ENCODE measurements around the gene FMC1. TPM values are rescaled to one million over a fixed set of nuclear protein-coding genes. Genes with fewer than 3 reads are reported as not detected.
A peak's percentile ranks its signal among the peaks of the same experiment; 100 is the strongest.
"Not testable (repeated sequence)": the region's sequence is repeated elsewhere in the genome, so short reads cannot be mapped to it uniquely, and the experiment has no call there.

The FMC1 gene
- total RNA-seq, 1 experiment from 2014 or later = 13.6 TPM

DNA sequence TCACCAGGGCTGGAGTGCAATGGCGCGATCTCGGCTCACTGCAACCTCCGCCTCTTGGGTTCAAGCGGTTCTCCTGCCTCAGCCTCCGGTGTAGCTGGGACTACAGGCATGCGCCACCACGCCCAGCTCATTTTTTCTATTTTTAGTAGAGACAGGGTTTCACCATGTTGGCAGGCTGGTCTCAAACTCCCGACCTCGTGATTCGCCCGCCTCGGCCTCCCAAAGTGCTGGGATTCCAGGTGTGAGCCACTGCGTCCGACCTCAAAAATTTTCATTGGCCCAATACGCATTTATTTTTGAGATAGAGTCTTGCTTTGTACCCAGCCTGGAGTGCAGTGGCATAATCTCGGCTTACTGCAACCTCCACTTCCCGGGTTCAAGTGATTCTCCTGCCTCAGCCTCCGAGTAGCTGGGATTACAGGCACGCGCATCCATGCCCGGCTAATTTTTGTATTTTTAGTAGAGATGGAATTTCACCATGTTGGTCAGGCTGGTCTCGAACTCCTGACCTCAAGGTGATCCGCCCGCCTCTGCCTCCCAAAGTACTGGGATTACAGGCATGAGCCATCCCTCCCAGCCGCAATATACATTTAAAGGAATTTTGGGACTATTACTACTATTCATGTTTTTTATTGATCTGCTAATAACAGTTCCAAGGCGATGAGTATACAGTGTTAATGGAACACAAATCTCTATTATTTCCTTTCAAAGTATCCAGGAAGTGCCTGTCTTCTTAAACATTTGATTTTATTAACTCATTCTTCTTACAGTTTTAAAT lies 16.8 kb downstream of the FMC1 start:
- Histone ChIP-seq H3K36me3 (peaks cover 13% of the 10 kb centered on the region), H3K4me3 (peak overlapping the region; percentile 72), H3K27ac (peak overlapping the region; percentile 95)
- not testable (repeated sequence) for H3K27me3 ChIP-seq (replicated peaks); DNase-seq (ENCODE audit: low read depth in 1 of 2, low spot score in 2 of 2); H3K4me1 ChIP-seq (replicated peaks); H3K9me3 ChIP-seq (replicated peaks)

DNA sequence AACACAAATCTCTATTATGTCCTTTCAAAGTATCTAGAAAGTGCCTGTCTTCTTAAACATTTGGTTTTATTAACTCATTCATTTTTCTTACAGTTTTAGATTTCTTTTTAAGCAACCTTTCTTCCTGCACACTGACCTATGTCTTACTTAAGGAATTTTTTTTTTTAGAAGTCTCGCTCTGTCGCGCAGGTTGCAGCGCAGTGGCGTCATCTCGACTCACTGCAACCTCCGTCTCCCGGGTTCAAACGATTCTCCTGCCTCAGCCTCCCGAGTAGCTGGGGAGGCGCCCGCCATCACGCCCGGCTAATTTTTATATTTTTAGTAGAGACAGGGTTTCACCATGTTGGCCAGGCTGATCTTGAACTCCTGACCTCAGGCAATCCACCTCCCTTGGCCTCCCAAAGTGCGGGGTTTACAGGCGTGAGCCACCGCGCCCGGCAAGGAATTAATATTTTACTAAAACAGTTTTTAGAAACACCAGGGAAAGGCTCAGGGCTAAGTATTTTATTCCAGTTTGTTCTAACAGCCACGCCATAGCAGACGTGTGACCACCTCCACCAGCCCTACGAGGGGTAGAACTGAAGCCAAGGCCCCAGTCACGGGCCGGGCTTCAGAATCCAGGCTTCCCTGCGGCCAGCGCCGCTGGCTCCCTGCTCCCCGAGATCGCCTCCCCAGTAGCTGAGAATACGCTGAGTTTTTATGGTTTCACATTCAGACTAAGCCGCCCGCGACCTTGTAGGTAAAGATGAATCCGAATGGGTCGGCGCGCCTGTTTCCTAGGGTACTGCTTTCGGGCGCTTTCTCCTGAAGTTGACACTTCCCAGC lies 17.6 kb downstream of the FMC1 start:
- Histone ChIP-seq H3K4me1 (replicated peaks) (peaks cover 4% of the 10 kb centered on the region; the same call in 1 of the 2 replicates), H3K27me3 (replicated peaks) (no peaks in the 10 kb centered on the region), H3K4me3 (peak overlapping the region; percentile 72), H3K27ac (peak overlapping the region; percentile 95), H3K9me3 (replicated peaks) (no peaks in the 10 kb centered on the region), H3K36me3 (peaks cover 18% of the 10 kb centered on the region)
- DNase-seq (ENCODE audit: low read depth in 1 of 2, low spot score in 2 of 2) = peak in 1 of 2 experiments; percentile 38

DNA sequence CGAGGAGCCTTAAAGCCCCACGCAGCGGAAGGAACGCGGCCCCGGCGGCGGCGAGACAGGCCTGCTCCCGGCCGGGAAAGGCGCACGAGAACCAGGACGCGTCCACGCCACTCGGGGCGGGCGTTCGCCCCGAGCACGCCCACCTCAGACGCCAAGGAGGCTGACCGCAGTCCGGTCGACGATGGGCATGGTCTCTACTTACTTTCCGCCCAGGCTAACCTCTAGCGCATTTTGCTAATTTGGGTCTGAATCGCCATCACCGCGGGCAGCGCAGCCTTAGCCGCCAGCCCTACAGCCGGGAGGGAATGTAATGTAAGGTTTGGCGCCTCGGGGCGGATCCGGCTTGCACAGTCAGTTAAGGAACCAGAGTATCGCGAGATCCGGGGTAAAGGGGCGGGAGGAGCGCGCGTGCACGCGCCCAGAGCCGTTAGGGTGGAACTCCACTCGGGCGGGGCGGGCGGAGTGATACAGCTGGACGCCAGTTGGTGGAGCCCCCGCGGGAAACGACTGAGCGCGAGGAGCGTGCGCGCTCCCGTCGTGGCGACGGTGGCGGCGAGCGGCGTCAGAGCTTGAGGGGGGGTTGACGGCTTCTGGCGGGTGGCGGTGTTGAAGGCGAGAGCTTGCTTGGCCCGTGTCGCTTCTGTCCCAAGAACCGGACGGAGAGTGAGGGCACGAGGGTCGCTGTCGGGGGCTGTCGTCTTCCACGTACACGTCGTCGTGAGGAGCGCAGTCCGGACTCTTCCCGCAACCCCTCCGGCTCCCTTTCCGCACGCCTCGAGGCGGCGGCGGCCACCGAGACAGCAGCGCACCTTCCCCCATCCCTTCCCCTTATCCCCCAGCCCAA lies 18.5 kb downstream of the FMC1 start, which contains the start of gene LUC7L2:
Gene LUC7L2, plus strand, starts transcription at position 529 of the 844 bp plus-strand sequence. CDS start 368 bp downstream, outside the sequence.
- peak within 1 kb of the TSS; percentile 72 for H3K4me3 ChIP-seq
- H3K27ac ChIP-seq = peak within 1 kb of the TSS; percentile 95
- no peaks in the 10 kb centered on the region for H3K9me3 ChIP-seq (replicated peaks)
- DNase-seq (ENCODE audit: low read depth in 1 of 2, low spot score in 2 of 2) = peak; percentile 98 to 99
- H3K4me1 ChIP-seq (replicated peaks) = peaks cover 4% of the 10 kb centered on the region; the same call in 1 of the 2 replicates
- no peaks in the 10 kb centered on the region for H3K27me3 ChIP-seq (replicated peaks)
- peaks cover 24% of the 10 kb centered on the region for H3K36me3 ChIP-seq

DNA sequence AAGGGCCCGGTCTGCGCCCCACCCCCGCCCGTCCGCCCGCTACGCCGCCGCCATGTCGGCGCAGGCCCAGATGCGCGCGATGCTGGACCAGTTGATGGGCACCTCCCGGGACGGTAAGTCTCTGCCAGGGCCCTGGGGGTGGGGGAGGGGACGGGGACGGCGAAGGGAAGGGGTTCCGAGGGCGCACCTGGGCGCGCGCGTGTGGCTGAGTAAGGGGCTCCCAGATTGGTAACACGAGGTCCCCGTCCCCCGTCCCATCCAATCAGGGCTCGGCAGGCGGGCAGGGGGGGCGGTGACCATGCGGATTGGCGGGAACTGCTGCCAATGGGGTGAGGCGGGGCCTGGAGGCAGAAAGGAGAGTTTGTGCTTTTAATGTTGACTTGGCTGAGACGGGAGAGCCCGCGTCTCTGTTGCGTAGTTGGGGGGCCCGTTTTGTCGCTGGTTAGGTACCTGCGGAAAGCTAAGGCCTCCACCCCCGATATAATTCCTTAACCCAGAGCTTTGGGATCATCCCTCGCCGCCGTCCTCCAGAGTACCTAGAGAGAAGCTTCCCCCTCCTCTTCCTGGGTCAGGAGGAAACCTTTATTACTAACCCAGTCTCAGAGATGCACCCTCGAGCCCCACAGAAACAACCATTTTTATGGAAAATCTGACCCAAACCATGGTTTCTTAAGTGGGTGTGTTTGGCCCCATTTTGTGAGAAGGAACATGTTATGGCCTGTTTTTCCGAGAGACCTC lies 19.2 kb downstream of the FMC1 start:
- H3K9me3 ChIP-seq (replicated peaks) = no peaks in the 10 kb centered on the region
- peak; percentile 95 to 96 for DNase-seq (ENCODE audit: low read depth in 1 of 2, low spot score in 2 of 2)

DNA sequence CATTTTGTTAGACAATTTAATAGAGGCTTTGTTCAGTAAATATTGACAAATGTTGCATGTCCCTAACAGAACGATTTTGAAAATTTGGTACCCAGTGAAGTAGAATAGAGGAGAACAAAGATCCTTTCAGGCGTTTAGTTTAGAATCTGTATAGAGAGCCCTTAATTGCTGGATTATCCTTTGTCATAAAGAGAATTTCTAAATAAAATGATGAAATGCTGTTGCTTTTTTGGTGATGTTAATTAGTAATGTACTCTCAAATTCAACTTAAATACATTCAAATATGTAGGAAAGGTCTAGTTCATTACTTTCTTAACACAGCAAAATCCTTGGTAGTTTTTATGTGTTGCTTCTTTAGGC lies 19.8 kb downstream of the FMC1 start:
- no peak for DNase-seq (ENCODE audit: low read depth in 1 of 2, low spot score in 2 of 2)
- peak overlapping the region; percentile 95 for H3K27ac ChIP-seq
- H3K4me1 ChIP-seq (replicated peaks) = peaks cover 4% of the 10 kb centered on the region; the same call in 1 of the 2 replicates
- no peaks in the 10 kb centered on the region for H3K27me3 ChIP-seq (replicated peaks)
- peak overlapping the region; percentile 72 for H3K4me3 ChIP-seq
- peaks cover 36% of the 10 kb centered on the region for H3K36me3 ChIP-seq
- no peaks in the 10 kb centered on the region for H3K9me3 ChIP-seq (replicated peaks)

More for the DNA sequence above, 19.2 kb downstream of the FMC1 start:
- peak overlapping the region; percentile 72 for H3K4me3 ChIP-seq
- H3K4me1 ChIP-seq (replicated peaks) = peaks cover 4% of the 10 kb centered on the region; the same call in 1 of the 2 replicates
- peak overlapping the region; percentile 95 for H3K27ac ChIP-seq
- peaks cover 30% of the 10 kb centered on the region for H3K36me3 ChIP-seq
- no peaks in the 10 kb centered on the region for H3K27me3 ChIP-seq (replicated peaks)

DNA sequence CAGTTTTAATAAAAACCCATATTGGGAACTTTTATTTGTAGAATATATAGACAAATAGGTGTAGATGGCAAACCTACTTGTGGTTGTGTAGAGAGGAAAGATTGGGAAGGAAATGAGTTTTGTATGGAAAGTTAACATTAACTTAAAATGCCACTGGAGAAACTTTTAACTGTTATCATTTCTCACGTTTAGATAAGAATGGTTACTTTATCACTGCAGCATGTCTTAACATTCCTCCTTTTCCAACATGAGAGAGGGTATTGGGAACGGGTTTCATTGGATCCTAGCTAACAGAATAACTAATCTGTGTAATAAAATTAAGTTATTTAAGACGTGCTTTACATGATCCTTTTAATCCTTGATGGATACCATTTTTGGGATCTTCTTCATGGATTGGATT lies 20.4 kb downstream of the FMC1 start:
- DNase-seq (ENCODE audit: low read depth in 1 of 2, low spot score in 2 of 2) = no peak
- Histone ChIP-seq H3K36me3 (peaks cover 42% of the 10 kb centered on the region), H3K4me1 (replicated peaks) (peaks cover 4% of the 10 kb centered on the region; the same call in 1 of the 2 replicates), H3K4me3 (peak overlapping the region; percentile 72), H3K27me3 (replicated peaks) (no peaks in the 10 kb centered on the region), H3K9me3 (replicated peaks) (no peaks in the 10 kb centered on the region), H3K27ac (peak overlapping the region; percentile 95; the same call in 1 of the 2 replicates)

DNA sequence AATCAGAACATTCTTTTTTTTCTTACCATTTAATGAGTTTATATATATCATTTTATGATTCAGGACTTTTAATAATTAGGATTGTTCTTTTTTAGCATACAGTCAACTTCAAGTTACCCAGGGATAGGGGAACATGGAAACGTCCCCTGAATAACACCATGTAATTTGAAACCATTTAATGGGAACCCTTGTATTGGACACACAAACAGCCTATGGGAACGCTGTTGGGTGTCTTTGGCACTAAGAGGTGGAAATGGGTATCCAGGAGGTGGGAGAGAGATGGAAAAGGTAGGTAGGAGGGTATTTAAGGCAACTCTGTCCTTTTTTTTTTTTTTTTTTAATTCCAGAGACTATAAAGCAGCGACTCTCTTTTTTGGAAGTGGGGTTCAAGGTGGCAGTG lies 21.2 kb downstream of the FMC1 start:
- Histone ChIP-seq H3K4me1 (replicated peaks) (peaks cover 4% of the 10 kb centered on the region; the same call in 1 of the 2 replicates), H3K27me3 (replicated peaks) (no peaks in the 10 kb centered on the region), H3K27ac (no peak overlapping the region), H3K36me3 (peaks cover 44% of the 10 kb centered on the region), H3K9me3 (replicated peaks) (no peaks in the 10 kb centered on the region), H3K4me3 (no peak overlapping the region)
- no peak for DNase-seq (ENCODE audit: low read depth in 1 of 2, low spot score in 2 of 2)

DNA sequence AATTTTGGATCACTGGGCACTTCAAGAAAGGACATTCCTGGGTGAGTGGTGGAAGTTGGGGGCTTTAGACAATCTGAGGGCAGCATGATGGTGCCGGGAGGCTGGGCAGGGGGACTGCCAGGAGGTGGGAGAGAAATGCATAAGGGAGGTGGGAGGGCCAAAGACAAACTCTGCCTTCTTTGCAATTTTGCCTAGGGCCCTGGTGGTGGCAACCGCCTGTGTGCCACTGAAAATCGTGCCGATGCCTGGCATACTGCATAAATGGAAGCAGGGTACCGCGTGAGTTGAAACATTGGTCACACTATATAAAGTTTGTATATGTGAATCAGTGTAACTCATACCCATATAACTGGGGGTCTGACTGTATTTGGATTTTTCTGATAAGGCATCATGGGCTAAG lies 21.8 kb downstream of the FMC1 start:
- Histone ChIP-seq H3K36me3 (peaks cover 50% of the 10 kb centered on the region), H3K4me3 (no peak overlapping the region), H3K27ac (no peak overlapping the region), H3K9me3 (replicated peaks) (no peaks in the 10 kb centered on the region), H3K27me3 (replicated peaks) (no peaks in the 10 kb centered on the region), H3K4me1 (replicated peaks) (peaks cover 4% of the 10 kb centered on the region; the same call in 1 of the 2 replicates)
- DNase-seq (ENCODE audit: low read depth in 1 of 2, low spot score in 2 of 2) = no peak

DNA sequence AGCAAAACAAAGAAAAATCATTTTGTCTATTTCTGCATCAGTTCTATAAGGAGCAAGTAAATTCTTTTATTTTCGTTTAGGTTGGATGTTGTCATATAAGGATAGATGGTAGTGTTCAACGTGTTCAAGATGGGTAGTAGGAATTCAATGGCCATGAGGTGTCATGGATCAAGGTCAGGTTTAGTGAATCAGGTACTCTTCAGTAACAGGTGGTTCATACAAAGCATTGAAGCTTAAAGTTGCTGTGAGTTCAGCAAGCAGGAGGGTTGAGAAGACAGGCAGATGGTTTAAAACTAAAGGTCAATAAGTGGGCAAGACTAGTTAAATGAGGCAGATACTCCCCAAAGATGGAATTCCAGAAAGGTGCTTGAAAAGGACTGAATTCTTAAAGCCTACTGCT lies 24.2 kb downstream of the FMC1 start:
- Histone ChIP-seq H3K4me3 (no peak overlapping the region), H3K27ac (no peak overlapping the region), H3K9me3 (replicated peaks) (no peaks in the 10 kb centered on the region), H3K27me3 (replicated peaks) (no peaks in the 10 kb centered on the region), H3K36me3 (peaks cover 61% of the 10 kb centered on the region), H3K4me1 (replicated peaks) (peaks cover 4% of the 10 kb centered on the region; the same call in 1 of the 2 replicates)
- DNase-seq (ENCODE audit: low read depth in 1 of 2, low spot score in 2 of 2) = no peak

DNA sequence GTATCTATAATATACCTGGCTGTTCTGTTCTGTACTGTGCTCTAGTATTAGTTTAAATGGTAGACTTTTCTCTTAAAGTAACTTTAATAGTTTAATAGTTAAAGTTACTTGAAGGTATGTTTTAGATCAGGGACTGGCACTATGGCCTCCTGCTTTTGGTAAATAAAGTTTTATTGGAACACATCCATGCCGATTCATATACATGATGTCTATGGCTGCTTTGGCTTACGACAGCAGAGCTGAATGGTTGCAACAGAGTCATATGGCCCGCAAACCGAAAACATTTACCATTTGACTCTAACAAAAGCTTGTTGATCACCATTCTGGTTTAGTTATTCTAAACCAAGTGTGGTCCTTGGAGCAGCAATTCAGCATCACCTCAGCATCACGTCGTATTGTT lies 25.3 kb downstream of the FMC1 start:
- Histone ChIP-seq H3K36me3 (peaks cover 57% of the 10 kb centered on the region), H3K27ac (no peak overlapping the region)
- no peak for DNase-seq (ENCODE audit: low read depth in 1 of 2, low spot score in 2 of 2)

DNA sequence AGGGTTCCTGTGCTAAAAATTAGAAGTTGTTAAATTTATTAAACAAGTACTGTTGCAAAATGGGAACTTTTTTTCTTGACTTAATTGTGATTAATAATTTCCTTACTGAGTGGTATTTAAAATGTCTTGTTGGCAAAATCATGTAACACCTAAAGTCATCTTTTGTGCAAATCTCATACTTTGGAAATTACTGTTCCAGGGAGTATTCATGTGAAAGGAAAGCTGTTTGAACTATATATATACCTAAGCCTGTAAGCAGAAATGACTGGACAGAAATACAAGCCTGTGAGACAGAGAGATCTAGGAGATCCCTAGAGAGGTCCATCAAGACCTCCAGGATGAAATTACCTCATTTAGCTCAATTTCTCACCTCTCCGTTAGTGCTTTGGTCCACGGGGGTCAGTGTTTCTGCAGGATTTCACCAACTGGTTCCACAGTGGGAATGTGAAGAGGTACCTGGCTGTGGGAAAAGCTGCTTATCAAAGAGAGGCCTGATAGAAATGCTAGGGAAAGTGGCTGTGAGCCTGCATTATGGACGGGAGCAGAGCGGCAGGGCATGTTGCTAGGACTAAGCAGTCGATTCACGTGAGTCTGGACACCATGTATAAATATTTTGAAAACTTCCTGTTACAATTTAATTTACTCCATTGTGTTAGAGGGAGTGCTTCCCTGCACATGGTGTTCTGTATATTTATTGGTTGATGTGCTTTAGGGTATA lies 26.5 kb downstream of the FMC1 start:
- Histone ChIP-seq H3K27ac (no peak overlapping the region), H3K4me1 (replicated peaks) (no peaks in the 10 kb centered on the region)
- no peak for DNase-seq (ENCODE audit: low read depth in 1 of 2, low spot score in 2 of 2)

More for the DNA sequence above, 25.3 kb downstream of the FMC1 start:
- H3K9me3 ChIP-seq (replicated peaks) = no peaks in the 10 kb centered on the region
- H3K27me3 ChIP-seq (replicated peaks) = no peaks in the 10 kb centered on the region
- peaks cover 4% of the 10 kb centered on the region; the same call in 1 of the 2 replicates for H3K4me1 ChIP-seq (replicated peaks)
- H3K4me3 ChIP-seq = no peak overlapping the region

DNA sequence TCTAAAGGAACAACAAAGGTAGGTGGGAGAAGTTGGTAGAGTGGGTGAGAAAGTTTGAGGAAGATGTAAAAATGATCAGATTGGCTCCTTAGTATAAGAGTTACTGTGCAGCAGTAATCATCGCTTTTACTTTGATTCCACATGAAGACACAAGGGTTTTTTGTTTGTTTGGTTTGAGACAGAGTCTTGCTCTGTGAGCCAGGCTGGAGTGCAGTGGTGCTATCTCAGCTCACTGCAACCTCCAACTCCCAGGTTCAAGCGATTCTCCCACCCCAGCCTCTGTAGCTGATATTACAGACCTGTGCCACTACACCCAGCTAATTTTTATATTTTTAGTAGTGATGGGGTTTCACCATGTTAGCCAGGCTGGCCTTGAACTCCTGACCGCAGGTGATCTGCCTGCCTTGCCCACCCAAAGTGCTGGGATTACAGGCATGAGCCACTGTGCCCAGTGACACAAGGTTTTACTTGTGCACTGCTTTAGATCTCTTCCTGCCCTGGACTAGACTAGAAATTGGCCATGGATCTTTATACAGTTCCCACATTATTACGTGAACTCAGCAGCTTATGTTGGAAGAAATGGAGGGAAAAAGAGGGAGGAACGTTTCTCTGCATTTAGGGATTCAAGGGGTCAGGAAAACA lies 29.3 kb downstream of the FMC1 start:
- Histone ChIP-seq H3K27ac (no peak overlapping the region), H3K36me3 (peaks cover 47% of the 10 kb centered on the region), H3K4me3 (no peak overlapping the region), H3K9me3 (replicated peaks) (no peaks in the 10 kb centered on the region), H3K27me3 (replicated peaks) (no peaks in the 10 kb centered on the region), H3K4me1 (replicated peaks) (no peaks in the 10 kb centered on the region)
- DNase-seq (ENCODE audit: low read depth in 1 of 2, low spot score in 2 of 2) = no peak

More for the DNA sequence above, 26.5 kb downstream of the FMC1 start:
- Histone ChIP-seq H3K4me3 (no peak overlapping the region), H3K9me3 (replicated peaks) (no peaks in the 10 kb centered on the region), H3K27me3 (replicated peaks) (no peaks in the 10 kb centered on the region), H3K36me3 (peaks cover 58% of the 10 kb centered on the region)

Measured in SJSA1 (cell line).